ENCODE data around the gene CEP63. TPM values are rescaled to one million over a fixed set of nuclear protein-coding genes. Genes with fewer than 3 reads are reported as not detected.
"Not testable (repeated sequence)": the region's sequence is repeated elsewhere in the genome, so short reads cannot be mapped to it uniquely, and the experiment has no call there.

Gene CEP63
- total RNA-seq, 1 donor from 2014 or later, result 25.6 TPM

GRCh38 chr3:134522541-134522940, 36.7 kb downstream of the CEP63 start:
- DNase-seq, result no peak

- no peak for DNase-seq
Measured at GRCh38 chr3:134525293-134525692, 39.4 kb downstream of the CEP63 start.

GRCh38 chr3:134526319-134526718, 40.5 kb downstream of the CEP63 start:
- no peak for DNase-seq

- DNase-seq, result no peak
Measured at GRCh38 chr3:134527037-134527436, 41.2 kb downstream of the CEP63 start.

- DNase-seq, result no peak
Measured at GRCh38 chr3:134527538-134528186, 41.8 kb downstream of the CEP63 start.

- DNase-seq, result no peak
Measured at GRCh38 chr3:134533493-134533892, 47.6 kb downstream of the CEP63 start.

GRCh38 chr3:134535186-134535970, 49.5 kb downstream of the CEP63 start:
- no peak for DNase-seq

GRCh38 chr3:134536781-134537180, 50.9 kb downstream of the CEP63 start:
- DNase-seq, result no peak

- DNase-seq, result no peak
Measured at GRCh38 chr3:134542287-134542958, 56.6 kb downstream of the CEP63 start.

GRCh38 chr3:134543113-134543512, 57.3 kb downstream of the CEP63 start:
- DNase-seq, result no peak

GRCh38 chr3:134544316-134544715, 58.5 kb downstream of the CEP63 start:
- DNase-seq, result no peak

- not testable (repeated sequence) for DNase-seq
Measured at GRCh38 chr3:134544783-134545182, 58.9 kb downstream of the CEP63 start.

- no peak for DNase-seq
Measured at GRCh38 chr3:134545818-134546217, 60.0 kb downstream of the CEP63 start.

GRCh38 chr3:134552784-134553183, 66.9 kb downstream of the CEP63 start:
- DNase-seq, result no peak

GRCh38 chr3:134559591-134559990, 73.7 kb downstream of the CEP63 start:
- DNase-seq, result no peak

- DNase-seq, result no peak
Measured at GRCh38 chr3:134562055-134562454, 76.2 kb downstream of the CEP63 start.

- DNase-seq, result no peak
Measured at GRCh38 chr3:134563601-134564000, 77.7 kb downstream of the CEP63 start.

- DNase-seq, result no peak
Measured at GRCh38 chr3:134564991-134565390, 79.1 kb downstream of the CEP63 start.

GRCh38 chr3:134567605-134568004, 81.7 kb downstream of the CEP63 start:
- DNase-seq, result no peak

- no peak for DNase-seq
Measured at GRCh38 chr3:134568790-134569189, 82.9 kb downstream of the CEP63 start.

- DNase-seq, result not testable (repeated sequence)
Measured at GRCh38 chr3:134569899-134570298, 84.0 kb downstream of the CEP63 start.

GRCh38 chr3:134576426-134576825, 90.6 kb downstream of the CEP63 start:
- no peak for DNase-seq

- no peak for DNase-seq
Measured at GRCh38 chr3:134576831-134577230, 91.0 kb downstream of the CEP63 start.
